ENCODE results near the gene NFATC2. TPM values are rescaled to one million over a fixed set of nuclear protein-coding genes. Genes with fewer than 3 reads are reported as not detected.

Gene NFATC2
- total and polyA plus RNA-seq, 8 donors: 5.3 to 12.3 (median 8.5) TPM

GRCh38 chr20:51549474-51549873 lies 7.0 kb upstream of the NFATC2 start:
- no peaks in the 10 kb centered on the region for H3K9me3 ChIP-seq
- DNase-seq (no peak), ATAC-seq (no peak)
- H3K4me1 ChIP-seq: no peaks in the 10 kb centered on the region
- H3K27me3 ChIP-seq: peaks cover 0 to 5% of the 10 kb centered on the region in 2 donors
- H3K27ac ChIP-seq: no peak overlapping the region
- no peak overlapping the region for H3K4me3 ChIP-seq
- no peaks in the 10 kb centered on the region for H3K36me3 ChIP-seq
- TF ChIP-seq CTCF (IDR thresholded peaks at IDR 0.05): no peak
- intact Hi-C loops (cut with DNase I): no loop called here

GRCh38 chr20:51547951-51548350 lies 5.4 kb upstream of the NFATC2 start:
- no peak for ATAC-seq
- intact Hi-C loops (cut with DNase I): no loop called here
- no peak for DNase-seq
- Histone ChIP-seq H3K27ac (no peak overlapping the region), H3K36me3 (no peaks in the 10 kb centered on the region), H3K9me3 (no peaks in the 10 kb centered on the region), H3K4me3 (no peak overlapping the region), H3K4me1 (peaks cover 0 to 5% of the 10 kb centered on the region in 2 donors), H3K27me3 (peaks cover 0 to 20% of the 10 kb centered on the region in 2 donors)
- TF ChIP-seq CTCF (IDR thresholded peaks at IDR 0.05): no peak

- intact Hi-C loops (cut with DNase I): no loop called here
- Histone ChIP-seq H3K4me1 (peaks cover 12 to 29% of the 10 kb centered on the region in 2 donors), H3K27me3 (peaks cover 0 to 38% of the 10 kb centered on the region in 2 donors), H3K36me3 (no peaks in the 10 kb centered on the region), H3K4me3 (no peak overlapping the region), H3K27ac (no peak overlapping the region), H3K9me3 (no peaks in the 10 kb centered on the region)
- no peak for TF ChIP-seq CTCF (IDR thresholded peaks at IDR 0.05)
- no peak for DNase-seq
- ATAC-seq: no peak
These were observed 3.0 kb upstream of the NFATC2 start for GRCh38 chr20:51545515-51545914.

- no peak for ATAC-seq
- intact Hi-C loops (cut with DNase I): no loop called here
- TF ChIP-seq CTCF (IDR thresholded peaks at IDR 0.05): no peak
- Histone ChIP-seq H3K36me3 (no peaks in the 10 kb centered on the region), H3K9me3 (no peaks in the 10 kb centered on the region), H3K27me3 (peaks cover 0 to 38% of the 10 kb centered on the region in 2 donors), H3K27ac (no peak overlapping the region), H3K4me3 (no peak overlapping the region), H3K4me1 (peaks cover 12 to 32% of the 10 kb centered on the region in 2 donors)
- DNase-seq: no peak
These were observed 886 bp upstream of the NFATC2 start for GRCh38 chr20:51543422-51543788.

- intact Hi-C loops (cut with DNase I): no loop called here
- Histone ChIP-seq H3K27me3 (peaks cover 0 to 38% of the 10 kb centered on the region in 2 donors), H3K4me1 (peaks cover 12 to 32% of the 10 kb centered on the region in 2 donors), H3K36me3 (no peaks in the 10 kb centered on the region), H3K9me3 (peaks cover 0 to 5% of the 10 kb centered on the region in 2 donors), H3K4me3 (peak overlapping the region; percentile 32 to 47), H3K27ac (peak overlapping the region; percentile 39 to 57)
- DNase-seq: no peak
- TF ChIP-seq CTCF (IDR thresholded peaks at IDR 0.05): peak in 1 of 2 donors; percentile 11
- peak; percentile 56 for ATAC-seq
These were observed 417 bp downstream of the NFATC2 start for GRCh38 chr20:51542033-51542570.

Measured in left lung (tissue), 10 donors.